Calu3 (cell line): ENCODE data around the gene ARID1B. TPM values are rescaled to one million over a fixed set of nuclear protein-coding genes. Genes with fewer than 3 reads are reported as not detected.

Experiments used
- BruUV-seq: library from RNA; stranded (reverse); fragments of 400-500 nt; replicated peaks from 2 replicates; lab custom pipeline; 2021; lab: Mats Ljungman, UMichigan
- CTCF ChIA-PET: fragments of 300-600 bp; sonication (Branson Sonifier 250); formaldehyde crosslinking; loops from one replicate; lab custom pipeline; 2022; ENCODE audit warnings: antibody characterized with exemption; lab: Charles Lee
- DNase-seq: peaks from one replicate; pipeline ENCODE4 v3.0.0; 2022
- H3K27ac Mint-ChIP-seq: one replicate; pipeline ENCODE4 v1.8.0; 2022; ENCODE audit warnings: mixed read lengths; ENCODE audit not compliant: unreplicated experiment
- H3K27me3 Mint-ChIP-seq: one replicate; pipeline ENCODE4 v1.8.0; 2022; ENCODE audit warnings: mixed read lengths; ENCODE audit not compliant: unreplicated experiment
- H3K36me3 Mint-ChIP-seq: one replicate; pipeline ENCODE4 v1.8.0; 2022; ENCODE audit warnings: mild to moderate bottlenecking, moderate library complexity, mixed read lengths; ENCODE audit not compliant: insufficient read depth, unreplicated experiment
- H3K4me1 Mint-ChIP-seq: one replicate; pipeline ENCODE4 v1.8.0; 2022; ENCODE audit warnings: mild to moderate bottlenecking, low read depth, mixed read lengths; ENCODE audit not compliant: unreplicated experiment
- H3K4me3 Mint-ChIP-seq: one replicate; pipeline ENCODE4 v1.8.0; 2022; ENCODE audit warnings: mild to moderate bottlenecking, low read depth, moderate library complexity, mixed read lengths; ENCODE audit not compliant: unreplicated experiment
- H3K9me3 Mint-ChIP-seq: one replicate; pipeline ENCODE4 v1.8.0; 2022; ENCODE audit warnings: low read depth, mixed read lengths; ENCODE audit not compliant: unreplicated experiment
- CTCF ChIP-seq: fragments of 200-600 bp; IDR thresholded peaks from one replicate; pipeline ENCODE4 v1.8.0; 2022; ENCODE audit warnings: antibody characterized with exemption; ENCODE audit not compliant: unreplicated experiment
- intact Hi-C: fragments of 100-400 bp; cut with micrococcal nuclease; formaldehyde crosslinking; loops from one replicate; pipeline ENCODE4 v1.10.0; 2022; ENCODE audit not compliant: unreplicated experiment
- total RNA-seq: library from RNA; stranded (reverse); gene quantifications from 2 replicates; pipeline ENCODE4 v1.2.3, GENCODE V29; 2022

ARID1B gene
- total RNA-seq, 1 experiment from 2014 or later, result 53.5 TPM

DNA sequence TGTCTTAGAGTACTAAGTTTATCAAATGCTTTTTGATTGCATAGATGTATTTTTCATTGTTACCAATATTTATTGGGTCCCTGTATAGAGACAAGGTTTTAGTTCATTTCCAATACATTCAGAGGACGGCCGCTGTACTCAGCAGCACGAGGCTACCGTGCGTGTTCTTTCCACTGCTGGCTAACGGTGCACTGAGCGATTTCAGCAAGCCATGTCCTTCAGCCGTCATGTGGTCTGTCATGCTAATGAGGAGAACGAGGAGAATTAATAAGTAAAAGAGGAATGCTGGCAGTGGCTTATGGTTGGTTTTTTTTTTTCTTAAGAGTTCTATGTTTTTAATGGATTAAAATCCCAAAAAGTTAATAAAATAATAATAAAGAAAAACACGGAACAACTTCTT is 253.6 kb downstream of the ARID1B start:
- Mint-ChIP-seq H3K9me3 (no peaks in the 10 kb centered on the region), H3K36me3 (no peaks in the 10 kb centered on the region), H3K4me1 (no peaks in the 10 kb centered on the region), H3K27ac (no peak overlapping the region), H3K27me3 (no peaks in the 10 kb centered on the region), H3K4me3 (no peak overlapping the region)
- intact Hi-C loops, result loop anchor here (5.0 kb wide), 2 partner anchors 152 to 248 kb away; no protein-coding TSS in a partner anchor
- BruUV-seq, result no TSS peak
- CTCF ChIA-PET, result no interaction called here
- TF ChIP-seq CTCF, result no peak
- DNase-seq, result no peak

DNA sequence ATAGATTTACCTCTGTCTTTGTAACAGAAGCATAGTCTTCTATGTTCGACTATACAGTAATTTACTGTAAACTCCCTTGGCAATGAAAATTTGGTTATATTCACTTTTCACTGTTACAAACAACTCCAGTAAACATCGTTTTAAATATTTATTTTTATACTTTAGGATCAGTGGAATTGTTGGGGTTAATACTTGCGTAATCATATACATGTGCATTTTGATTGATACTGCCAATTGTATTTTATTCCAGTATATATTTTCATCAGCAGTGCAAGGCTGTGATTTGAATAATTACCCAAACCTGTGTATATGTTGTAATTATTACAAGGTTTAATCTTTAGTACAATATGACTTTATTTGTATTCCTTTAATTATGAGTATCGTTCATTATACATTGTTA is 255.7 kb downstream of the ARID1B start:
- H3K4me3 Mint-ChIP-seq, result peak overlapping the region; percentile 78
- intact Hi-C loops, result loop anchor here (5.0 kb wide), 2 partner anchors 149 to 251 kb away; no protein-coding TSS in a partner anchor
- H3K36me3 Mint-ChIP-seq, result no peaks in the 10 kb centered on the region
- CTCF ChIA-PET, result no interaction called here
- BruUV-seq, result no TSS peak
- no peak for DNase-seq
- no peaks in the 10 kb centered on the region for H3K9me3 Mint-ChIP-seq
- no peak for TF ChIP-seq CTCF
- no peaks in the 10 kb centered on the region for H3K27me3 Mint-ChIP-seq
- H3K27ac Mint-ChIP-seq, result peak overlapping the region; percentile 72
- no peaks in the 10 kb centered on the region for H3K4me1 Mint-ChIP-seq

DNA sequence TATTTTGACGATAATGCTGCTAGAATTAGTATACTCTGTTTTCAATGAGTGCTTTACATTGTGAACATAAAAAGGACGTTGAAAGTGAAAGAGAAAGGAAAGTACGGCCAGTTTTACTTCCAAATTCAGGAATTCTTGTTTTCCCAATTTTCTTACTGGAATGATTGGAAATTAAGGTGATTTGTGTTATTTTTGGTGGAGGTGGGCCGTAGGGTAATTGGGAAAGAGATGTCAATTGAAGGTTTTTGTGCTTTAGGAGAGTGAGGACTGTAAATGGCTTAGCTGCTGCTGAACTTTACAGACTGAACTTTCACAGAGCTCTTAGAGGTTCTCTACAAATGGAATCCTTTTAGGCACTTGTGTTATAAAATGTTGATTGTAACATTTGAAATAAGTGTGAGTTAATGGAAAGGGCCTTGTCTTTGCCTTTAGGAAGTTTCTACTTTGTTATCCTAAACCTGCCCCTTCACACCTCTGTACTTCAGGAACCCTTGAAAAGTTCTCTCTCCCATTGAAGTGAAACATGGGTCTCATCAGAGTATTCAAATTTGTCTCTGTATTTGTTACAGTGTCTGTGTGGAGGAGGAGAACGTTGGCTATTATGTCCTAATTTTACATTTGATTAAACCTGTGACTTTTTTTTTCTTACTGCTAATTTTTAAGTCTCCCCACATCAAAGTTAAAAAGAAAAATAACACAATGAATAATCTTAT is 256.4 kb downstream of the ARID1B start:
- intact Hi-C loops, result loop anchor here (5.0 kb wide), 2 partner anchors 149 to 251 kb away; no protein-coding TSS in a partner anchor
- TF ChIP-seq CTCF, result no peak
- H3K9me3 Mint-ChIP-seq, result no peaks in the 10 kb centered on the region
- H3K4me3 Mint-ChIP-seq, result peak overlapping the region; percentile 78
- H3K36me3 Mint-ChIP-seq, result no peaks in the 10 kb centered on the region
- peak overlapping the region; percentile 72 for H3K27ac Mint-ChIP-seq
- CTCF ChIA-PET, result interaction anchor here (0.9 kb wide), 1 partner anchor 12 kb away, joined by 5 read pairs; no protein-coding TSS in a partner anchor
- no peaks in the 10 kb centered on the region for H3K27me3 Mint-ChIP-seq
- no peak for DNase-seq
- no TSS peak for BruUV-seq
- no peaks in the 10 kb centered on the region for H3K4me1 Mint-ChIP-seq

GRCh38 chr6:157034436-157035230 is 257.5 kb downstream of the ARID1B start:
- no TSS peak for BruUV-seq
- CTCF ChIA-PET, result interaction anchor here (0.9 kb wide), 1 partner anchor 11 kb away, joined by 5 read pairs; no protein-coding TSS in a partner anchor
- no peak for TF ChIP-seq CTCF

More at GRCh38 chr6:157034436-157035230, 257.5 kb downstream of the ARID1B start:
- Mint-ChIP-seq H3K27ac (no peak overlapping the region), H3K36me3 (no peaks in the 10 kb centered on the region), H3K27me3 (no peaks in the 10 kb centered on the region), H3K4me3 (no peak overlapping the region), H3K4me1 (no peaks in the 10 kb centered on the region), H3K9me3 (no peaks in the 10 kb centered on the region)
- DNase-seq, result no peak
- intact Hi-C loops, result loop anchor here (5.0 kb wide), 2 partner anchors 148 to 252 kb away; no protein-coding TSS in a partner anchor
